ENCODE results near the gene SLC35F2. TPM values are rescaled to one million over a fixed set of nuclear protein-coding genes. Genes with fewer than 3 reads are reported as not detected.

The SLC35F2 gene
- total and polyA plus RNA-seq, 2 of the 13 experiments (the other 11 are each of a cell fraction or from before 2014, with no cell fraction given): 5.8 to 20.3 TPM

- TF ChIP-seq KLF12 (CRISPR knock-in tag; IDR thresholded peaks at IDR 0.05; ENCODE audit: borderline replicate concordance): no peak
Observed at GRCh38 chr11:107801641-107802040, 56.9 kb downstream of the SLC35F2 start (continued).

- H4K20me1 ChIP-seq (ENCODE audit: insufficient read depth, low read length): no peaks in the 10 kb centered on the region
- POLR2A ChIA-PET: no interaction called here
- ATAC-seq: peak; percentile 79
- no peaks in the 10 kb centered on the region for H3K4me1 ChIP-seq (ENCODE audit: insufficient read depth, low read length)
- intact Hi-C loops (cut with micrococcal nuclease; ENCODE audit: unreplicated experiment) (no loop called here), in situ Hi-C loops (cut with HindIII; ENCODE audit: extremely low pct_ligation_motif_present, low pct_unique_long_range_greater_than_20kb) (no loop called here)
- 0 out of 5 replicates have a peak, but pooled peaks cover 0 to 1% of the 10 kb centered on the region in 2 experiments for H3K36me3 ChIP-seq (replicated peaks in 1 of 2; ENCODE audit: control insufficient read depth in 1 of 2, insufficient read depth in 2 of 2, low read length in 2 of 2)
- no peaks in the 10 kb centered on the region for H3K79me2 ChIP-seq (ENCODE audit: insufficient read depth, low read length)
- H3K9me3 ChIP-seq (ENCODE audit: low read length): peaks cover 9% of the 10 kb centered on the region
- H3K9ac ChIP-seq (ENCODE audit: insufficient read depth, low read depth, low read length): no peak overlapping the region
- H3K27me3 ChIP-seq (ENCODE audit: control insufficient read depth in 1 of 2, insufficient read depth in 2 of 2, low read length in 2 of 2): no peaks in the 10 kb centered on the region
- peak; percentile 41 for DNase-seq (ENCODE audit: low spot score)
- no peak overlapping the region for H3K4me2 ChIP-seq (ENCODE audit: low read depth, low read length)
- H2AFZ ChIP-seq (ENCODE audit: low read length): no peak overlapping the region
- FAIRE-seq: peak; percentile 70
- no peak overlapping the region for H3K4me3 ChIP-seq (replicated peaks in 1 of 3; ENCODE audit: insufficient read depth in 1 of 3, low read depth in 2 of 3, low read length in 3 of 3)
- TF ChIP-seq ZSCAN21 (CRISPR knock-in tag; IDR thresholded peaks at IDR 0.05; ENCODE audit: borderline replicate concordance) (no peak), AKAP8 (CRISPR knock-in tag; IDR thresholded peaks at IDR 0.05) (no peak), XRCC5 (optimal IDR thresholded peaks at IDR 0.05; ENCODE audit: low read length) (peak; percentile 50), MLXIP (CRISPR knock-in tag; IDR thresholded peaks at IDR 0.05; ENCODE audit: borderline replicate concordance) (no peak), RAD21 (CRISPR knock-in tag; IDR thresholded peaks at IDR 0.05) (0 out of 2 replicates have a peak, but pooled peaks have one; percentile 25), STAG1 (CRISPR knock-in tag; IDR thresholded peaks at IDR 0.05) (peak; percentile 41), RARA (CRISPR knock-in tag; IDR thresholded peaks at IDR 0.05) (no peak), ZBTB46 (CRISPR knock-in tag; IDR thresholded peaks at IDR 0.05; ENCODE audit: borderline replicate concordance) (no peak), SMC3 (IDR thresholded peaks at IDR 0.05; ENCODE audit: low read length) (peak; percentile 26; the same call in 1 of the 2 replicates), CTCF (CRISPR knock-in tag; IDR thresholded peaks at IDR 0.05) (peak; percentile 68)
- 73% methylated on average over 12 of the region's 12 CpGs for WGBS (ENCODE audit: low lambda C conversion rate)
- TSS peak; percentile 45 for BruUV-seq (replicated peaks)
- CTCF ChIA-PET (ENCODE audit: low intra/inter-chr PET ratio, low total read pairs): no interaction called here
- H3K27ac ChIP-seq (ENCODE audit: extremely low read length, insufficient read depth, low read length): no peak overlapping the region
Observed at GRCh38 chr11:107799218-107799859, 59.2 kb downstream of the SLC35F2 start.

Measured in HepG2 (cell line).